GM15510 (cell line): Measurements from ENCODE around the gene OXSM.

Experiments
- POLR2A ChIP-seq: IDR thresholded peaks from 3 replicates; pipeline ENCODE4 v1.6.1; 2011; ENCODE audit warnings: borderline replicate concordance; ENCODE audit not compliant: insufficient read length; ENCODE audit errors: extremely low read depth

The OXSM gene

DNA sequence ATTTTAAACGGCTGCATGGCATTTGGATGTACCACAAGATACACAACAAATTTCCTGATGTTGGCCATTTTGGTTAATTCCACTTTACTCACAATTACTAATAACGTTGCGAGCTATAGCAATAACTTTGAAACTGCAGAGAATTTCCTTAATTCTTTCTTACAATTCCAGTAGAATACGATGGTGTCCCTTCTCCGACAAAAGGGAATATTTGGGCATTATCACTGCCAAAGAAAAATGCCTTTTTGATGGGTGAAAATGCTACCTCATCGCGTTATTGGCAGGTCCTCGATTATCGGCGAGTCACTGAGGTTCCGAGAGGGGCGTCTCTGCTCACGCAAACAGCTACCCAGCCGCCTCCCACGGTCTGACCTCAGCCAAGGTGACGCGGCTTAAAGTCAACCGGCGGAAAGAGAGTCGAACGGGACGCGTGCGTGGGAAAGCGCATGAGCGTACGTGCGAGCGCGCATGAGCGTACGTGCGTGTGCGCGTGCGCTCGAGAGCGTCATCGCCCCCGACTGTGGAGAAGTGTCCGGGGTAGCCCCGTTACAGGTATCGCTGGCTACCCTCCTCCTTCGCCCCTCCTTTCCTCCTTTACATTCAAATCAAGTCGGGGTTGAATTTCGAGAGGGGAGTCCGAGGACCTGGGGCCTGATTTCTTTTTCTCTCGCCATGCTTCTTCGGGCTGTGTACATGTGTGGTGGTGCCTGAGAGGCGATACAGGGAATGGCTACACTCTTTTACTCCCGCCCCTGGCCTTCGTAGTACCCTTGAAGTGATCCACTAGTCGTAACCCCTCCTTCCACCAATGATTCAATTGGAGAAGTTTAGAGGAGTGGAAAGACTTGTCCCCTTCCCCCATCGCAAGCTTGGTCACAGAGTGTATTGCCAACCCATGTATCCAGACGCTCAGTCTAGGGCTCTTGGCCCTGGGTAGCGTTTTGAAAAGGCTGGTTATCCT, at the start of gene OXSM:
TSS of gene OXSM (plus strand) at position 495 of the 961 bp plus-strand sequence. CDS start 931 bp downstream, outside the sequence.
- TF ChIP-seq POLR2A, result peak; percentile 86

DNA sequence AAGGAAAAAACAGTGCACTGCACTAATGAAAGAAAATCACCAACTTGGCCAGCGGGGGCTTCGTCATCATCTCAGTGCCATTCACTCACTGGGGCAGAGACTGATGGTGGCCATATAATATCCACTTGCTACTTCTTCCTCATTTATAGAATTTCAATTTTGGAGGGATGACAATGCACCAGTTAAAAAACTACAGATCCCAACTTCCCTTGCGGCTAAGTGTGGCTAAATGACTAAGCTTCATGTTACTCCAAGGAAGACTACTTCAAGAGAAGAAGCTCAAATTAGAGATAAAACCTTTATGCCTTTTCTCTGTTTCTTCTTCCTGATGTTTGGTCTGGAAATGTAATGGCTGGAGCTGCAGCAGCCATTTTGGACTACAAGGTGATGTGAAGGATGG, 45.4 kb upstream of the OXSM start:
- TF ChIP-seq POLR2A, result no peak

GRCh38 chr3:25747033-25747432, 42.9 kb upstream of the OXSM start:
- no peak for TF ChIP-seq POLR2A

DNA sequence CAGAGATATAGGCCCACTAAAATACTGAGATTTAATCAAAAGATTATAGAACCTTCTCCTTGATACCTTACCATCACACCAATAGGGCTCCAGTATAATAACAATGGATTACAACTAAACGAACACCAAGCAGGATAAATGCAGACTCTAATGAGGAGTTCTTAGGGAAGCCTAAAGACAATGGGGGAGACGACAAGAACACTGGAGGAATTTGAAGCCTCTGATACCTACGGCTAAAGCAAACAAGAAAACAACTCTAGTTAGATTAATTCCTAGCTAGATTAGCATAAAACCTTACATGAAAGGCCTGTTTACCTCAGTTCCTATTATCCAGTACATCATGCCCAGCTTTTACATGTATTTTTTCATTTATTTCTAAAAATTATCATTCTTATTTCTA, 41.7 kb upstream of the OXSM start:
- TF ChIP-seq POLR2A, result no peak

DNA sequence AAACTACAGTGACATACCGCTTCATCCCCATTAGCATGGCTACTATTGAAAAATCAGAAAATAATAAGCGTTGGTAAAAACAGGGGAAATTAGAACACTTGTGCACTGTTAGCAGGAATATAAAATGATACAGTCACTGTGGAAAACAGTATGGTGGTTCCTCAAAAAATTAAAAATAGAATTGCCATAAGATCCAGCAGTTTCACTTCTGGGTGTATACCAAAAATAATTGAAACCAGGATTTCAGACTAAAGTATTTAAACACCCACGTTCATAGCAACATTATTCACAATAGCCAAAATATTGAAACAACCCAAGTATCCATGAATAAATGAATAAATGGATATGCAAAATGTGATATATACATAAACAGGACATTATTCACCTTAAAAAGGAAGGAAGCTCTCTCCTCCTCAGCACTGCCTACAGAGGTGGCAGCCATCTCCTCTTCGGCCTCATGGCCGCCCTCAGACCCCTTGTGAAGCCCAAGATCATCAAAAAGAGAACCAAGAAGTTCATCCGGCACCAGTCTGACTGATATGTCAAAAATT, 40.8 kb upstream of the OXSM start:
- no peak for TF ChIP-seq POLR2A

GRCh38 chr3:25751048-25751447, 38.8 kb upstream of the OXSM start:
- no peak for TF ChIP-seq POLR2A

GRCh38 chr3:25751725-25752124, 38.2 kb upstream of the OXSM start:
- no peak for TF ChIP-seq POLR2A

DNA sequence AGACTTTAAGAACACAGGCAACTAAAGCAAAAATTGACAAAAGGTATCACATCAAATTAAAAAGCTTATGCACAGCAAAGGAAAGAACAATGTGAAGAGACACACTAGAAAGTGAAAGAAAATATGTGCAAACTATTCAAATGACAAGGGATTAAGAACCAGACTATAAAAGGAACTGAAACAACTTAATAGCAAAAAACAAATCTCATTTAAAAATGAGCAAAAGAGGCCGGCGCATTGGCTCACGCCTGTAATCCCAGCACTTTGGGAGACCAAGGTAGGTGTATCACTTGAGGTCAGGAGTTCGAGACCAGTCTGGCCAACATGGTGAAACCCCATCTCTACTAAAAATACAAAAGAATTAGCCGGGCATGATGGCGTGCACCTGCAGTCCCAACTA, 21.0 kb upstream of the OXSM start:
- no peak for TF ChIP-seq POLR2A

GRCh38 chr3:25775936-25776335, 14.0 kb upstream of the OXSM start:
- TF ChIP-seq POLR2A, result no peak

DNA sequence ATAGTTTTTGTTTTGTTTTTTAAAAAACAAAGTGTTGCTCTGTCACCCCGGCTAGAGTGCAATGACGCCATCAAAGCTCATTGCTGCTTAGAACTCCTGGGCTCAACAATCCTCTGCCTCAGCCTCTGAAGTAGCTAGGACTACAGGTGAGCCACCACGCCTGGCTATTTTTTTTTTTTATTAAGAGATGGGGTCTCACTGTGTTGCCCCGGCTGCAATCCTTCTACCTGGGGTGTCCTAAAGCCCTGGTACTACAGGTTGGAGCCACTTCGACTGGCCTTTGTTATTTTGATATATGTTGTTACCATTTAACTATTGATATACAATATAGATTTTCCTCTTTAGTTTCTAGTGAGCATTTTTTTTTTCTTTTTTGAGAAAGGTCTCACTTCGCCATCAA, 9.3 kb upstream of the OXSM start:
- no peak for TF ChIP-seq POLR2A

- TF ChIP-seq POLR2A, result no peak
Observed at GRCh38 chr3:25781145-25781757, 8.6 kb upstream of the OXSM start.

GRCh38 chr3:25781758-25782594, 7.9 kb upstream of the OXSM start:
- TF ChIP-seq POLR2A, result no peak

GRCh38 chr3:25782636-25782937, 7.3 kb upstream of the OXSM start:
- TF ChIP-seq POLR2A, result no peak

GRCh38 chr3:25782938-25783660, 6.8 kb upstream of the OXSM start, which contains the start of gene NGLY1:
NGLY1 (minus strand) TSS chr3:25783443; CDS start chr3:25783390, 53 bp downstream.
- TF ChIP-seq POLR2A, result peak; percentile 93
